Activated CD4-positive, alpha-beta T cell treated with anti-CD3 and anti-CD28 coated beads for 1 hour (primary cell): ENCODE results near the gene NOL11.
"Not testable (repeated sequence)": the region's sequence is repeated elsewhere in the genome, so short reads cannot be mapped to it uniquely, and the experiment has no call there.

ENCODE experiments used
- DNase-seq: peaks from one replicate; pipeline ENCODE4 v3.0.0-alpha.2; 2020

Gene NOL11

DNA sequence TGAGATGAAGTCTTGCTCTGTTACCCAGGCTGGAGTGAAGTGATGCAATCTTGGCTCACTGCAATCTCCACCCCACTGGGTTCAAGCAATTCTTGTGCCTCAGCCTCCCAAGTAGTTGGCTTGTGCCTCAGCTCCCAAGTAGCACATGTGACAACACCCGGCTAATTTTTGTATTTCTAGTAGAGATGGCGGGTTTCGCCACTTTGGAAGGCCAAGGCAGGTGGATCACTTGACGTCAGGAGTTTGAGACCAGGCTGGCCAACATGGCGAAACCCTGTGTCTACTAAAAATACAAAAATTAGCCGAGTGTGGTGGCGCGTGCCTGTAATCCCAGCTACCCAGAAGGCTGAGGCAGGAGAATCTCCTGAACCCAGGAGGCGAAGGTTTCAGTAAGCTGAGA lies 39.0 kb downstream of the NOL11 start:
- DNase-seq = not testable (repeated sequence)

DNA sequence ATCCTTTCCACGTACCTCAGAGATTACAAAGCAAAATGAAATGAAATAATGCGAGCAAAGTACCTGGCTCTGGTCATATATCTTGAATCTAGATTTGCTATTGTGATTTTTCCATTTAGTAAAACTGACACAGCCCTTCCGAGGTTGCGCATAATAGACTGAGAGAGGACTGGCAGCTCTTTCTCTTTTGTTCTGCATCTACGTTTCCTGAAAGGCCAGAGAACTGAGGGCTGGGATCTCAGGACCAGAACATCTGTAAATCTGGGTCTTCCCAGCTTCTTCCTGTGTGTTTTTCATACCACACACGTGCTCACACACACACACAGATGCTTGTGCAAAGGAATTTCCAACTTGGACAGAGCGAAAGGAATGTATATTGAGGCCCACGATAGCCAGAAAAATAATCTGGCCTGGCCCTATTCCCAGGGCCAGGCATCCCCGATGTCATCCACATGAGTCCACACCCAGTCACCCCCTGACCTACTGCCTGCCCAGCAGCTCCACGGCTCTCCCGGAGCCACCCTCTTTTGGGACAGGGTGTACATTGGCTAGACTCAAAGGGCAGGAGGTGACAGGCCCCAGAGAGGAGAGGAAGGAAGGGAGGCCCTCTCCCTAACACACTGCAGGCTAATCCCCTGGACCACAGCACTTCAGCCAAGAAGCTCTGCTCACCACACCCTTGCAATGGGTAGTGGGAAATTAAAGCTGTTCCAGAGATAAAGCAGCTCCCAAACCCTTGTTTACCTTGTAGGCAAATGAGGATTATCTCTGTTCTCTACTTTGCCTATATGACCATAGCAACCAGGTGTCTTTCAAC lies 41.8 kb downstream of the NOL11 start:
- DNase-seq = no peak

DNA sequence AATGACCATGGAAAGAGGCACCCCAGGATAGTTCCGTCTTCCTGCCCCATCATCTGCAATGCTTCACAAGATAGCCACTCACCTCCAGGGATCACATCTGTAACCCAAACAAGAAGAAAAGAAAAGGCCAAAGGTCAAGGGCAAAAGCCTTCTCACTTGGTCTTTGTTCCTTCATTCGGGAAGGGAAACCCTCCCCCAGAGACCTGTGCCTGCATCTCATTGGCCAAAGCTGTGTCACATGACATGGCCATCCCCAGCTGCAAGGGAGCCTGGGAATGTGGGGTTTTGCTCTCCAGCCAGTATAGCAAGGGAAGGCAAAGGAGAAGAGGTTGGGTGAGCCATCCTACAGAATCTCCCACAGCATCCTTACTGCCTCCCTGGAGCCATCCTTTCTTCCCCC lies 47.9 kb downstream of the NOL11 start:
- no peak for DNase-seq

- DNase-seq = no peak
These were observed 51.5 kb downstream of the NOL11 start for GRCh38 chr17:67769231-67769630.

DNA sequence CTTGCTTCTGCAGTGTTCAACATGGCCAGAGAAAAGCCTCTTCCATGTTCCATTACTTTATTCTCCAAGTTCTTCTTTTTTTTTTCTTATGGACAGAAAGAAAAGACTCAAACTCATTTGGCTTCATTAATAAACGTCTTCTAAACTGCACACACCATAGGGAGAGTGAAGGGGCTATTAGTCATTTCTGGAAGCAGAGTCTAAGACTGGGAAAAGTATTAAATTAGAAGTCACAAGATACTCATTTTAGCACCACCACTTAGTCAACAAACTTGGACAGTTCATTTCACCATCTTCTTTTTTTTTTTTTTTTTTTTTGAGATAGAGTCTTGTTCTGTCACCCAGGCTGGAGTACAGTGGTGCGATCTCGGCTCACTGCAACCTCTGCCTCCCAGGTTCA lies 52.8 kb downstream of the NOL11 start:
- DNase-seq = no peak

DNA sequence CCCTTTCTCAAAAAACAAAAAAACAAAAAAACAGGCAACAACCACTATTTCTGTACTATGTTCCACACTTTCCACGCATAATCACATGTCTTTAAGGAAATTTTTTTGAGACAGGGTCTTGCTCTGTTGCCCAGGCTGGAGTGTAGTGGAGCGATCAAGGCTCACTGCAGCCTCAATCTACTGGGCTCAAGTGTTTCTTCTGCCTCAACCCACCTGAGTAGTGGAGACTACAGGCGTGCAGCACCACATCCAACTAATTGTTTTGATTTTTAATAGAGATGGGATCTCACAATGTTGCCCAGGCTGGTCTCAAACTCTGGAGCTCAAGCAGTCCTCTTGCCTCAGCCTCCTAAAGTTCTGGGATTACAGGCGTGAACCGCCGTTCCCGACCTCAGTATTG lies 54.9 kb downstream of the NOL11 start:
- DNase-seq = no peak

- DNase-seq = no peak
These were observed 55.5 kb downstream of the NOL11 start for GRCh38 chr17:67773246-67773645.

DNA sequence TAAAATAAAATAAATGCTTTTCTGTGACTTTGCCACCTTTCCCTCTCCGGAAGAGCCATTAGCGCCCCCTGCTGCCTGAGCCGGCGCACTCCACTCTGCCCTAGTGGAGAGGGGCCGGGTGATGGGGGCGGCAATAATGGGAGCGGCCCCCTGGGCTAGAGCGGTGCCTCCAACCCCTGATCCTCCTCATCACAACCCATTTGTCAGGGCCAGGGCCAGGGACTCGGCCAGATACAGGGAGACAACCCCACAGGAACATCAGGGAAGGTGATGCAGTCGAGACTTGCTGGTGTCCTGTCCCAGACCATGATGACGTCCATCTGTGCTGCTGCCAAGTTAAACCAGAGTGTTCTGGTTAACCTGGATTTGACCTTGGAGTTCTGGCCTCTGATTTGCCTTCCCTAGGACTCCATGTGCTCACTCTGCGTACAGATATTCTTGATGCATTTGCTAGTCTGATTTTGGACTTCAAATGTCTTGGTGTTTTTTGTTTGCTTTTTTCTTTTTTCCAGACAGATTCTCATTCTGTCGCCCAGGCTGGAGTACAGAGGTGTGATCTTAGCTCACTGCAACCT lies 61.4 kb downstream of the NOL11 start:
- DNase-seq = no peak

GRCh38 chr17:67784364-67785121 lies 66.8 kb downstream of the NOL11 start:
- no peak for DNase-seq

- no peak for DNase-seq
These were observed 67.4 kb downstream of the NOL11 start for GRCh38 chr17:67785122-67785477.

GRCh38 chr17:67785504-67785903 lies 67.8 kb downstream of the NOL11 start:
- DNase-seq = no peak
